Naive B cell (primary cell): ENCODE results near the gene PRKCSH. TPM values are rescaled to one million over a fixed set of nuclear protein-coding genes. Genes with fewer than 3 reads are reported as not detected.
A peak's percentile ranks its signal among the peaks of the same experiment; 100 is the strongest.

Experiments used
- ATAC-seq, 2 donors: fragments of 150-1000 bp; cut with Tn5 transposase; 2 replicates each; pipeline ENCODE4 v1.10.0; 2021; ENCODE audit warnings: low read depth in 2 of 2, mild to moderate bottlenecking in 2 of 2, moderate library complexity in 2 of 2
- DNase-seq: peaks from one replicate; pipeline ENCODE4 v3.0.0; 2022
- H3K27ac Mint-ChIP-seq, 6 donors: one replicate each; pipeline ENCODE4 v1.8.0; 2020 to 2022; ENCODE audit warnings: mild to moderate bottlenecking in 6 of 6, mixed read lengths in 6 of 6, moderate library complexity in 5 of 6, inconsistent platforms in 2 of 6
- H3K27me3 Mint-ChIP-seq, 3 donors: one replicate each; pipeline ENCODE4 v1.8.0; 2021 to 2022; ENCODE audit warnings: mixed read lengths in 3 of 3, mild to moderate bottlenecking in 1 of 3
- H3K36me3 Mint-ChIP-seq, 2 donors: one replicate each; pipeline ENCODE4 v1.8.0; 2020 to 2022; ENCODE audit warnings: mixed read lengths in 2 of 2, inconsistent platforms in 1 of 2, mild to moderate bottlenecking in 1 of 2
- H3K4me1 Mint-ChIP-seq, 3 donors: one replicate each; pipeline ENCODE4 v1.8.0; 2020 to 2022; ENCODE audit warnings: mixed read lengths in 3 of 3, inconsistent platforms in 1 of 3, mild to moderate bottlenecking in 1 of 3, moderate library complexity in 1 of 3
- H3K4me3 Mint-ChIP-seq, 8 donors: one replicate each; pipeline ENCODE4 v1.8.0; 2020 to 2022; ENCODE audit warnings: mild to moderate bottlenecking in 8 of 8, mixed read lengths in 8 of 8, moderate library complexity in 8 of 8, inconsistent platforms in 2 of 8
- H3K9me3 Mint-ChIP-seq, 7 donors: one replicate each; pipeline ENCODE4 v1.8.0; 2020 to 2022; ENCODE audit warnings: mixed read lengths in 7 of 7, mild to moderate bottlenecking in 5 of 7, inconsistent platforms in 2 of 7, moderate library complexity in 1 of 7
- polyA plus RNA-seq, 6 donors: library from polyadenylated mRNA; unstranded; fragments of 300-500 nt; fragmentation: Illumina TruSeq; gene quantifications; one replicate each; pipeline ENCODE4 v1.2.3, GENCODE V29; 2021; ENCODE audit warnings: low read depth in 6 of 6

The PRKCSH gene
- polyA plus RNA-seq = 10 to 100 TPM; 32.2 to 79.6 (median 46.9) TPM

DNA sequence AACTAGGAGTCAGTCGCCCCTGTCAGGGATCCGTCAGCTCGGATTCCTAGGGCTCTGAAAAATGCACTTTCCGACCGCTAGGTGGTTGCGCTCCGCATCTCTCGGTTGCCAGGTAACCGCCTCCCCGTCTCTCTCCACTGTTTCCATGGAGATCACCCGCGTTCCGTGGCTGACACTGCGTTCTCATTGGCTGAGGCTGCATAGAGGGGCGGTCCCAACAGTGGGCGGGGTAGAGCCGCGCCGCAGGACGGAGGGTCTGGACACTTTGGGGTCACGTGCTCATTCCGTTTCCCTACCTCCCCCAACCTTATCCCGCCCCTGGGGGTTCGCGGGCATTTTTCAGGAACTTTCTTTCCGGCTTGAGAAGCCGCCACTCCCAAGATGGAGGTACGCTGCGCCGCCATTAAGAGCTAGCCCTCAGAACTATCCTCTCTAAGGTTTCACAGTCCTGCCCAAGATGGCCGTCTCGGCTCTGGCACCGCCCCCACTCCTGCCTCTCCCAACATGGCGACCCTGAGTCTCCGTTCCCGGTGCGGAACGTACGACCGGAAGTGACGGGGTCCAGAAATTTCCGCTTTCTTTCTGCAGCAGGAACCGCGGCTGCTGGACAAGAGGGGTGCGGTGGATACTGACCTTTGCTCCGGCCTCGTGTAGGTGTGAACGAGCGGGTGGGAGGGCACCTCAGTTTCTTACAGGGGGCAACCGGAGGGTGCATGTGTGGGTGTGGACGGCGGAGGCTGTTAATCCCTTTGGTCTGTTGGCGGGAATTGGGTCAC is at the start of gene PRKCSH, which contains the start of gene ODAD3:
PRKCSH (plus strand) TSS at position 579 of the 776 bp plus-strand sequence. CDS start 483 bp downstream, outside the sequence.
ODAD3 (minus strand) TSS at position 65 of the 776 bp plus-strand sequence. CDS start 105 bp downstream, outside the sequence.
- DNase-seq (peak; percentile 98), ATAC-seq (peak; percentile 82 to 86)
- Mint-ChIP-seq H3K9me3 (peaks cover 0 to 4% (median 0%) of the 10 kb centered on the region in 7 donors), H3K4me1 (peaks cover 23 to 41% (median 32%) of the 10 kb centered on the region in 3 donors), H3K36me3 (peaks cover 0 to 10% of the 10 kb centered on the region in 2 donors), H3K4me3 (peak within 1 kb of the TSS; percentile 94 to 100 (median 100)), H3K27me3 (no peaks in the 10 kb centered on the region), H3K27ac (peak within 1 kb of the TSS; percentile 97 to 100 (median 100))

DNA sequence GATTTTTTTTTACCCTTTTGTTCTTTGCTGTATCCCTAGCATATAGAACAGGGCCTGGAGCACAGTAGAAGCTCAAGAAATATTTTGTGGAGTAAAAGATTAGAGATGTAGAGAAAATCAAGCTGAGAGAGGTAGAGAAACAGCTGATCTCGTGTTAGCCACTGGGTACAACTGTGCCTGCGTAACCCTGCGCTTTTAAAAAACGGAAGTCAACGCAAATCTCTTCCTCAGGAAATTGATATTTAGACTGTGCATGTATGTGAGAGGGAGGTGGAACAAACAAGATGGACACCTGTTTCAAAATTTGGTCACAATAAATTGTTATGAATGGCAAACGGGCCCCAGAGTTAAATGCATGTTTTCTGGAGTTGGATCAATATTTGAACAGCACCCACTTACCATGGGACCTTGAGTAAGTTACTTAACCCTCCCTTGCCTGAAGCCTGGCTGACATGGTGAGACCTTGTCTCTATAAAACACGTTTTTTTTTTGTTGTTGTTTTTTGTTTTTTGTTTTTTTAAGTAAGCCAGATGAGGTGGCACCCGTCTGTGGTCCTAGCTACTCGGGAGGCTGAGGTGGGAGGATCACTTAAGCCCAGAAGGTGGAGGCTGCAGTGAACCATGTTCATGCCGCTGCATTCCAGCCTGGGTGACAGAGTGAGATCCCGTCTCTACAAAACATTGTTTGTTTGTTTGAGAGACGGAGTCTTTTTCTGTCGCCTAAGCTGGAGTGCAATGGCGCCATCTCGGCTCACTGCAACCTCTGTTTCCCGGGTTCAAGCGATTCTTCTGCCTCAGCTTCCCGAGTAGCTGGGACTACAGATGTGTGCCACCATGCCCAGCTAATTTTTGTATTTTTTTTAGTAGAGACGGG is 48.0 kb upstream of the PRKCSH start:
- peaks cover 0 to 6% (median 2%) of the 10 kb centered on the region in 7 donors for H3K9me3 Mint-ChIP-seq
- H3K36me3 Mint-ChIP-seq = no peaks in the 10 kb centered on the region
- peak overlapping the region; percentile 42 to 78 (median 59) for H3K4me3 Mint-ChIP-seq
- ATAC-seq (peak; percentile 69 to 70), DNase-seq (peak; percentile 48)
- peak overlapping the region; percentile 39 to 96 (median 86) for H3K27ac Mint-ChIP-seq
- no peaks in the 10 kb centered on the region for H3K27me3 Mint-ChIP-seq
- peaks cover 18 to 29% (median 27%) of the 10 kb centered on the region in 3 donors for H3K4me1 Mint-ChIP-seq

GRCh38 chr19:11390359-11390758 is 45.1 kb upstream of the PRKCSH start:
- Mint-ChIP-seq H3K27ac (no peak overlapping the region), H3K9me3 (peaks cover 0 to 4% (median 2%) of the 10 kb centered on the region in 7 donors), H3K36me3 (no peaks in the 10 kb centered on the region), H3K27me3 (peaks cover 0 to 5% (median 4%) of the 10 kb centered on the region in 3 donors), H3K4me3 (no peak overlapping the region), H3K4me1 (peaks cover 14 to 22% (median 21%) of the 10 kb centered on the region in 3 donors)
- no peak for ATAC-seq
- no peak for DNase-seq

DNA sequence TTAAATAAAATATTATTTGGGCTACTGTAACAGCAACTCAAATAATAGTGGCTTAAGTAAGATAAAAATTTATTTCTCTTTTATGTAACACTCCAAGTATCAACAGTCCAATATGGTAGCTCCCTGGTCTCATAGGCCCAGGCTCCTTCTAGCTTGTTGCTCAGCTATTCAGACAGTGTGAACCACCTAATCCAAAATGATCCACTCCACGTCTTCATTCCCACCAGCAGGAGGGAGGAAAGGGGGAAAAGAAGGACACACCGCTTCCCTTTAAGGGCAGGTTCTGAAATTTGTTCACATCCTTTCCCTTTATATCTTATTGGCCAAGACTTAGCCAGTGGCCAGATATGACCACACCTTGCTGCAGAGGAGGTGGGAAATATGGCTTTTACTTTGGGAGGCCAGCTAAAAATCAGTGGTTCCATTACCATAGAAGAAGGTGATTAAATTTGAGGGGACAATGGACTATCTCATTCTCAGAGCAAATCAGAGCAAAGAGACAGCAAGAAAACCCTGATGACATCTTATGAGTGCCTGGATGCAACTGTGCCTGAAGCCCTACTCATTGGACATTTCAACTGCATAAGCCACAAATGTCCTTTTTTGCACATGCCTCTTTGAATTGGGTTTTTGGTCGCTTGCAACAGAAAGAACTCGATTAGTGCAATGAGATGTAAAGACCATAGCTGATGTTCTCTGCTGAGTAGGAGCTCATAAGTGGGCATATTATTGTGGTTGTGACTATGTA is 44.3 kb upstream of the PRKCSH start:
- peaks cover 0 to 8% (median 7%) of the 10 kb centered on the region in 3 donors for H3K27me3 Mint-ChIP-seq
- DNase-seq = no peak
- peak overlapping the region in 1 of 8 donors; percentile 16 for H3K4me3 Mint-ChIP-seq
- no peak for ATAC-seq
- H3K4me1 Mint-ChIP-seq = peaks cover 15 to 22% (median 21%) of the 10 kb centered on the region in 3 donors
- peaks cover 0 to 4% (median 2%) of the 10 kb centered on the region in 7 donors for H3K9me3 Mint-ChIP-seq
- no peaks in the 10 kb centered on the region for H3K36me3 Mint-ChIP-seq
- peak overlapping the region in 1 of 6 donors; percentile 29 for H3K27ac Mint-ChIP-seq

- H3K27me3 Mint-ChIP-seq = peaks cover 0 to 26% (median 21%) of the 10 kb centered on the region in 3 donors
- H3K9me3 Mint-ChIP-seq = peaks cover 0 to 1% (median 0%) of the 10 kb centered on the region in 7 donors
- H3K36me3 Mint-ChIP-seq = peaks cover 0 to 7% of the 10 kb centered on the region in 2 donors
- H3K4me3 Mint-ChIP-seq = no peak overlapping the region
- ATAC-seq (no peak), DNase-seq (no peak)
- H3K27ac Mint-ChIP-seq = peak overlapping the region in 1 of 6 donors; percentile 76
- peaks cover 9 to 12% (median 10%) of the 10 kb centered on the region in 3 donors for H3K4me1 Mint-ChIP-seq
These were observed 38.3 kb upstream of the PRKCSH start for GRCh38 chr19:11397089-11397610.

DNA sequence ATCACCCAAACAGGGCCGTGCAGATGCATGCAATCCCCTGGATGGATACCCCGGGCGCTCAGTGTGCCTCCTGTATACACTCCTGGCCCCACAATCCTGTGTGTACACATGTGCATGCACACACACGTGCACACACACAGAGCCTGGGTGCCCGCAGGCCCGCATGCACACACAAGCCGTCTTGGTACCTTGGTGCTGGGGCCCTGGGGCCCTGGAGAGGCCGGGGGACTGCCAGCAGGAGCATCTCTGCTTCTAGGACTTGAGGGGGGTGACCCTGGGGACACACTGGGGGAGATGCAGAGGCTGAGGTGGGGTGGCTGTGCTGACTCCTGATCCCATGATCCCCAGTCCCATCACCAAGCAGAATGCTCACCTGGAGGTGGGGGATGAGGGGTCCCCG is 35.8 kb upstream of the PRKCSH start:
- Mint-ChIP-seq H3K4me3 (no peak overlapping the region), H3K4me1 (peaks cover 0 to 8% (median 2%) of the 10 kb centered on the region in 3 donors), H3K36me3 (peaks cover 0 to 7% of the 10 kb centered on the region in 2 donors), H3K27ac (no peak overlapping the region), H3K9me3 (peaks cover 0 to 1% (median 0%) of the 10 kb centered on the region in 7 donors), H3K27me3 (peaks cover 2 to 26% (median 21%) of the 10 kb centered on the region in 3 donors)
- DNase-seq (no peak), ATAC-seq (no peak)

GRCh38 chr19:11400798-11401197 is 34.6 kb upstream of the PRKCSH start:
- H3K4me3 Mint-ChIP-seq = no peak overlapping the region
- H3K4me1 Mint-ChIP-seq = peaks cover 0 to 4% (median under 1%) of the 10 kb centered on the region in 3 donors
- DNase-seq (no peak), ATAC-seq (no peak)
- H3K36me3 Mint-ChIP-seq = peaks cover 0 to 7% of the 10 kb centered on the region in 2 donors
- peak overlapping the region in 1 of 6 donors; percentile 44 for H3K27ac Mint-ChIP-seq
- peaks cover 0 to 1% (median 0%) of the 10 kb centered on the region in 7 donors for H3K9me3 Mint-ChIP-seq
- H3K27me3 Mint-ChIP-seq = peaks cover 4 to 19% (median 13%) of the 10 kb centered on the region in 3 donors

DNA sequence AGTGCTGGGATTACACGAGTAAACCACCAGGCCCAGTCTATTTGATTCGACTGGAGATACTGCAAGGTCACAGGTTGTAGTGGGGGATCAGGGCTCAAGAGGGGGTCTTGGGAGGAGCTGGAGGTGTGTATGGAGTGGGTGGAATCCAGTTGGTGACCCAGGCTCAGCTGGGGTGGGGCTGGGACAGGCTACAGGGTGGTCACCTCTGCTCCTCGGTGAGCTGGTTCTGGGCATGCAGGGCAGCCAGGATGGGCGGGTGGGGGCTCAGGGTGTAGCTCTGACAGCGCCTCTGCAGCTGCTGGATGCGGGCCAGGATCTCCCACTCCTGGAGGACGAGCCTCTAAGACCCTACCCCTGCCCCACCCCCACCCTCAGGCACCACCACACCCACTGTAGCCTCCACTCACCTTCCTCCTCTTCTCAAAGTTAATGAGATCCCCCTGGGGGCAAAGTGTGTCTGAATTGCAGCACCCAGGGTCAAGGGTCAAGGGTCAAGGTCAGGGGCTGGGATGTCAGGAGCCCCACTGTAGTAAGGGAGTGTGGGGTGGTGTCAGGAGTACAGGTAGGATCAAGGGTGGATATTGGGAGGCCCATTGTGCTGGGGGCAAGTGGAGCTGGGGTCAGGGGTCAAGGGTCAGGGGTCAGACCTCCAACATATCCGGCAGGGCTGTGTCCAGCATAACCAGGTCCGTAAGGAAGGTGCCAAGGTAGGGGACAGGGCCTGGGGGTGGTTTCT is 33.5 kb upstream of the PRKCSH start:
- Mint-ChIP-seq H3K27me3 (peaks cover 4 to 25% (median 13%) of the 10 kb centered on the region in 3 donors), H3K27ac (peak overlapping the region in 2 of 6 donors; percentile 11 to 16), H3K4me1 (peaks cover 0 to 4% (median 4%) of the 10 kb centered on the region in 3 donors), H3K9me3 (peaks cover 0 to 1% (median 0%) of the 10 kb centered on the region in 7 donors), H3K36me3 (peaks cover 0 to 7% of the 10 kb centered on the region in 2 donors), H3K4me3 (no peak overlapping the region)
- DNase-seq = no peak
- no peak for ATAC-seq

DNA sequence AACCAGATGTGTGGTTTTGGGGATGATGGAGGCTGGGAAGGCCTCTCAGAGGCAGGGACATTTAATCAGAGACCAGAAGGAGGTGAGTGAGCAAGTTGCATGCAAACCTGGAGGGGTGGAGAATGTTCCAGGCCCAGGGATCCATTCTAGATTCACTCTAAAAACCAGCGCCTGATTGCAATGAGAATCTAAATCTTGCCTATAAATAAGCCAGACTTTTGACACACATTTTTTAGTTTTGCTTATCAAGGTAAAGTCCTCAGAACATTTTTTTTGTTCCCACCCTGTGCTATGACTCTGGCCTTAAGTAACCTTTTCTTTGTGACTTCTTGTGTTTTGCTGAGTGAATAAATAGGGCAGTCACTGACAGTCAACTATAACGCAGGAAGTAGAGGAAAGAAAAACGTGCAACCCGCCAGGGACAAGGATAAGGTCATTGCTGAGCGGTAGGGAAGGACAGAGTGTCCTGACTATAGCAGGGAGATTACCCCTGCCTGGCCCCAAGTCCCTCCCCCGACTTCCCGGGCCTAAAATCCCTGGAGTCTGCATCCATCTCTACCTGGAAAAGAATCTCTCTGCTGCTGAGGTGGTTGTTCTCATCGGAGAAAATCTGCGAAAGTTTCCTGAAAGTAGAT is 30.7 kb upstream of the PRKCSH start:
- Mint-ChIP-seq H3K27me3 (peaks cover 9 to 22% (median 13%) of the 10 kb centered on the region in 3 donors), H3K4me3 (peak overlapping the region in 1 of 8 donors; percentile 73), H3K4me1 (peaks cover 0 to 4% (median 4%) of the 10 kb centered on the region in 3 donors), H3K36me3 (peaks cover 0 to 7% of the 10 kb centered on the region in 2 donors), H3K9me3 (peaks cover 0 to 1% (median 0%) of the 10 kb centered on the region in 7 donors), H3K27ac (peak overlapping the region in 1 of 6 donors; percentile 85)
- no peak for DNase-seq
- ATAC-seq = no peak

DNA sequence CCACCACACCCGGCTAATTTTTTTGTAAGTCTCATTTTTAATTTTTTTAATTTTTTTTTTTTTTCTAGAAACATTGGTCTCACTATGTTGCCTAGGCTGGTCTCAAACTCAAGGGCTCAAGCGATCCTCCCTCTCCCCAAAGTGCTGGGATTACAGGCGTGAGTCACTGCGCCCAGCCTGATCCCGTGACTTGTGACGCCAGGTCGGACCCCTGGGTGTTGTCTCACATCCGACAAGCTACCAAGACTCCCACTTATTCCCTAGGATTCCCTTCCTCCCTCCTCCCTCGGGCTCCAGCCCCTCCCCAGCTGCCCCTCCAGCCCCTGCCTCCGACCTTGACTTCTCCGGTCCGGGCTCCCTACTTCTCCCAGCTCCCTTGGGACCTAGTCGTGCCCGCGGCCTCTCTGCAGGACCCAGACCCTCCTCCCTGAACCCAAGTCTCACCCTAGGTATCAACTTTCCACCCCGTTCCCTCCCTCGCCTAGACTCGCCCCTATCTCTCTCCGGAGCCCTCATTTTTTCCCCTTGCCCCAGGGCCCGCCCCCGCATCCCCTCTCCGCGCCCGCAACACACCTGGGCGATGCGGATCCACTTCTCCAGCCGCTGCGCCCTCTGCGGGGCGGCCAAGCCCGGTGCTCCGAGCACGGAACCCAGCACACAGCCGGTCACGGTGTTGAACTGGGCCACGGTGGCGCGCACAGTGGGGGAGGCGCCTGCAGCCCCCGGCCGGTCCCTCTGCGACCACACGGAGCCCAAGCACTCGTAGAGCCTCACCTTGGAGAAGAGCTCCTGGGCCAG is 29.4 kb upstream of the PRKCSH start:
- Mint-ChIP-seq H3K9me3 (peaks cover 0 to 1% (median 0%) of the 10 kb centered on the region in 7 donors), H3K4me3 (no peak overlapping the region), H3K27ac (no peak overlapping the region), H3K4me1 (peaks cover 0 to 4% (median under 1%) of the 10 kb centered on the region in 3 donors), H3K36me3 (peaks cover 0 to 2% of the 10 kb centered on the region in 2 donors), H3K27me3 (peaks cover 2 to 9% (median 9%) of the 10 kb centered on the region in 3 donors)
- peak; percentile 90 to 95 for ATAC-seq
- DNase-seq = no peak
